HG03103 (cell line): ENCODE data around the gene COL4A2.
A peak's percentile ranks its signal among the peaks of the same experiment; 100 is the strongest.

Experiments used
- ATAC-seq: cut with Tn5 transposase; IDR thresholded peaks from one replicate; pipeline ENCODE4 v1.9.1; 2021; ENCODE audit warnings: low read depth; ENCODE audit not compliant: unreplicated experiment

COL4A2 gene

DNA sequence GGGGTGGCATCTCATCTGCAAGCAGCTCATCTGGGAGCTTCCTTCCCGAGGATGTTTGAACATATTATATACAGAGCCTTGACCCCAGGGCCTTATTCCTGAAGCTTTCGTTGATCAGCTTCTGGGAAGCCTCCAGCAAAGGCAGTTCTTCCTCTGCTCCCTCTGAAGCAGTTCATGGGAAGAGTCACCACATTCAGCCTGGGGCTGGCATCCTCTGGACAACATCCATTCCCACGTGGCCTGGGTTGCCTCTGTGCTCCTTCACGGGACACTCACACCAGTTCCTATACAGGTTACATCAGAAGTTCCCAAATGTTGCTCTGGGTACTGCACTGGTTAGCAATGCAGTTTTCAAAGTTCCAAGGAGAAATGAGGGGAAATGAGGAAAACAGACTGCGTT, 29.6 kb downstream of the COL4A2 start:
- no peak for ATAC-seq

DNA sequence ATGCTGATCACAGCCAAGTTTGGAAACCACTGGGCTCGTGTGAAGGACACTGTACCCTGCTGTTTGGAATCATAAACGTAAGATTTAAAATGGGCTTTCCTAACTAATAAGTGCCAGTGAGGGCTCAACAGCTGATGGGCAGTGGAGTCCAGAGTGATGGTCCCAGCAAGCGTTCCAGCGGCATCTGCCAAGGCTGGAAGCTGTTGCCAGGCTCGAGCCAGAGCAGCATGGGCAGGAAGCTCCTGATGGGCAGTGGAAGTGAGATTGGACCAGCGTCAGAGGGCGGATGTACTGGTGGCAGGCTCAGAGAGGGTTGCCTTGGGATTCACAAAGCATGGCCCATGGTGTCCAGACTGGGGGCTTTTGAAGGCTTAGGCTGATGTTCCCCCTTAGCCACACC, 30.2 kb downstream of the COL4A2 start:
- ATAC-seq: no peak

DNA sequence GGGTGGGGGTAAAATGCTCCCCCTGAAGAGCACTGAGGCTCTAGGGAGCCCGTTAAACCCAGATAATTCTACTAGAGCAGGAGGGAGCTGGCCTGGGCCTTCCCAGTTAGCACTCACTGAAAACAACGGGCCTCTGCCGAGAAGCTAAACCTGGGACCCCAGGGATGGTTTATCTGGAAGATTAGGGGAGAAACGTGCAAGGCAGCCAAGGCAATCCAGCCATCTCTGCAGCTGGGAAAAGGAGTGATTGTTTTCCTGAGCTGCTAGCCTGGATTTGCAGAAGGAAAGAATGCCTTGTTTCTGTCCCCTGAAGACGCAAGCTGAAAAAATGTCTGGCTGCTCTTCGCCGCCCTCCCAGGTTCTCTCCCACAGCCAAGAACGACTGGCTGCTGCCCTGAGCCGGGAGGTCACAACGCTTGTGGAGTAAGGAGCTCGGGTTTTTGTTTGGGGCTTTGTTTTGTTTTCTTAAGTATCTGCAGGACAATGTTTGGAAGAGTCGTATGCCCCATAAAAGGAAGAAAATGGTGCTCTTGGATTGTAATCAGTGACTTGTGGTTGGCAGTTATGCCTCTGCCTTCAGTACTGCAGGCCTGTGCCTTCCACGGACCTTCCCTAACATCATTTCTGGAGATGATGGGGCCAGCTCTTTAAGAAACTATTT, 31.5 kb downstream of the COL4A2 start:
- ATAC-seq: no peak

DNA sequence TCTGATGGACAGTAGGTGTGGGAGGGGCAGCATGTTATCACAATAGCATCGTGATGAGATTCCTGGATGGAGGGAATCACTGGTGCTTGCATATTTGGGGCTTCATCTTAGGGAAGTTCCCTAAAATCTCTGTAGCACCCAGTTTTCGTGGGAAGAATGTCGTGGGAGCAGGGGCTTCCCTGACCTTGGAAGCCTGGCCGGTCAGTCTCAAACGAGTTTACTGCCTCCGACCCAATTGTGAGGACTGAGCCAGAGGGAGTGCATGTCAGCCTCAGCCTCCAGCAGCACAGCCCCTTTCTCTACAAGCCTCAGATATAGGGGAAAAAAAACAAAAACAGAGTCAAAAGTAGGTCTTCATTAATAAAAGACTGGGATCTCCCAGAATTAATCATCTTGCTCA, 32.2 kb downstream of the COL4A2 start:
- ATAC-seq: no peak

DNA sequence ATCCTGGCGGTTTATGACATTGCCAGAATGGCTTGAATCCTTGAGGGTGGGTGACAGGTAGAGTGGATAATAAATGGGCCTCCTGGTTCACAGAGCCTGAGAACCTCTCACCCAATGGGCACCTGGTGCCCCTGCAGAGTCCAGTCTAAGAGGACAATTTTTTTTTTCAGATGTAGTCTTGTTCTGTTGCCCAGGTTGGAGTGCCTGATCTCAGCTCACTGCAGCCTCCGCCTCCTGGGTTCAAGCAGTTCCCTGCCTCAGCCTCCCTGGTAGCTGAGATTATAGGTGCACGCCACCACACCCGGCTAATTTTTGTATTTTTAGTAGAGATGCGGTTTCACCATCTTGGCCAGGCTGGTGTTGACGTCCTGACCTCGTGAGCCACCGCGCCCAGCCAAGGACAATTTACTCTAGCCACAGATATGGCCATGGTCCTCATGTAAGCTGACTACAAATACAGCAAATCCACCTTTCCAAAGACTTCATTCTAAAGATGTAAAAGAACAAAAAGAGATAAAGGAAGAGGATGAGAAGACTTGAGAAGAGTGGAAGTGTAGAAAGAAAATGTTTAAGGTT, 33.0 kb downstream of the COL4A2 start:
- no peak for ATAC-seq

DNA sequence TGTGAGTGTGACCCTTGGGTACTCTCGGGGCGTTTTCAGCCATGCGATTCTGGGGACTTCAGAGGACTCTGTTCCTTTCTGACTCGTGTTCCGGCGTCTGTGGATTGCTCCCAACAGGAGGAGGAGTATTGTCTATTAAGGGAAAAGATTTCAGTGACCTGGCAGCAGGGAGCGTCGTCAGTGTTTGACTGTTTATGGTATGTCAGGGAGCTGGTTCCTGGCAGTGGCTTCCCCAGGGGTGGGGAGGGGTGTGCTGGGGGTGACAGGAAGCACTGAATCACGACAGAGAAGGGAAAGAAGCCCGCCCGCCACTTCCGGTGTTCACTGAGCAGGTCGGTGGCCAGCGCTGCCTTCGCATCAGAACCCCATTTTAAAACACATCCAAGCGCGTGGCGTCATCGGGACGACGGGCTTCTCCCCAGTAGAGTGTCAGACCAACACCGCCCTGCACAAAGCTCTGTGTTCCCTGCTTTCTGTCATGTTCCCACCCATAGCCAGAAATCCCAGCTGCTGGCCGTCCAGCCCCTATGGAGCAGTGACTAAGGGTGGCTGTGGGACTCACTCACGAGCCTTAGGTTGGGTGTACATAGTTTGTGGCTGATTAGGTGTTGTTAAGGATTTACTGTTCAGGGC, 33.8 kb downstream of the COL4A2 start:
- peak; percentile 39 for ATAC-seq

DNA sequence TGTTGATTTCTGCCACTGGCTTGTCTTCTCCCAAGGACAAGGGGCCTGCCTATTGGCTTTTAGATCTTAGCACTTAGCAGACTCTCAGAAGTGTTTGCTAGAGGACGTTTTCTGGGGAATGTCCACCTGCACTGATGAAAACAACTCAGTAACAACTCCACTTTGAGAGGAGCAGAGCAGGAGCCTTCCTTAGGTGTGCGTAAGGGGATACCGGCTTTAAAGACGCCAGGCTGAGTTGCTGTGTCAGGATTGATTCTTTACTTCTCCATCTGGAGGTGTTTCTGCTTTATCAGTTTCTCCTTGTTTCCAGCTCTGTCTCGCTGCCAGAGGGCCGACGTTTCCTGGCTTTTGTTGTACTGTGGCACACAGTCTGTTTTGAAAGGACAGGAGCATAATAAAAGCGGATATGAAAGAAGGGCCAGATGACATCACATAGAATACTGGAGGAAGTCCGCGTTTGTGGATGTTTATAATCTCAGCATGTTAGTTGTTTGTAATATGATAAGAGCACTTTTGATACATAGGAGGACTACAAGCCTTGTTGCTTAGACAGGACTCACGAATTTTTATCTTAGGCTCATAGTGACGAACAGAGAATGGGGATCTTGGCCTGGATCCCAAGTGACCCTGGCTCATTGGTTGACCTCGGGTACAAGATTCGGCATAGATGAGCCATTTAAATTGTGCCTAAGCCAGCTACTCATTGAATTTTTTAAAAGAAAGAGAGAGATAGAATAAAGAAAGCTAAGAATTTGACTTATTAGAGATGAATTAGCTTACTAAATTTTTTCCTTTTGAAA, 34.6 kb downstream of the COL4A2 start:
- ATAC-seq: peak; percentile 51

DNA sequence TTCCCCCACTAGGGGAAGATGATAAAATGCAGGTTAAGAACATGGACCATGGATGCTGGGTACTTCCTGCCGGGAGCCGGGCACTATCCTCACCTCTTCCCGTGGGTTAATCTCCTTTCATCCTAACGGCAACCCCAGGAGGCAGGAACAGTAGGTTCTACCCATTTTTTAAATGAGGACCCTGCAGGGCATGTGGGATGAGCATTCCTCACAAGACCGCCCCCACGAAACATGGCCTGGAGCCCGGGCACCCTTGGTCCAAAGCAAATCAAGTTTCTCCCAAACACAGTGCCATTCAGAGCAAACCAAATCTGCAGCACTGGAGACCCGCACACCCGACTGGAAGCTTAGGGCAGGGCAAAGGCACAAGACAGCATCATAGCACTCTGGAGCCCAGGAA, 35.4 kb downstream of the COL4A2 start:
- ATAC-seq: no peak

DNA sequence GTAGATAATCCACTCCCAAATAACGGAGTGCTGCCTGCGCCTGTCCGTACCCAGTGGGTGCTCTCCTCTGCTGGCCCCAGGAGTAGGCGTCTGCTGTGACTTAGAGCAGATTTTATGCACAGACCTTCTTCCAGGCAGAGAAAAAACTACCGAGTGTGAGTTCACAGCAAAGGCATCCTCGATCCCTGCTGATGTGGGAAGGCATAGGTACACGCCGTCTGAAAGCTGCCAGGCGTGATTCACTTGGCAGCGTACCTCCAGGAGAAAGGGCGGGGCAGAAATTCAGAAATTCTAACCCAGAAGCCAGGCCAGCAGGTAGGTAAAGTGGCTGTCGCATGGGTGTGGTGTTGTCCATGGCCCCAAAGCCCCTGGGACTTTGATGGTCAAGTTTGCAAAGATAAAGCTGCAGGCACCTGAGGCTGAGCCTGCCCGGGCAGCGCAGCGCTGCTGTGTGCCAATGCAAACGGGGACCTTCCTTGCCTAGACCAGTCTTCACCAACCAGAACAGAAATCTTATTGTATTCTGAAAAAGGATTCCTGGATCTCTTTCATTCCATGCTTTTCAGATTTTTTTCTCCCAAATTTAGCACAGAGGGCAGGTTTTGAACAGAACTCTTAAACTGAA, 36.3 kb downstream of the COL4A2 start:
- no peak for ATAC-seq

DNA sequence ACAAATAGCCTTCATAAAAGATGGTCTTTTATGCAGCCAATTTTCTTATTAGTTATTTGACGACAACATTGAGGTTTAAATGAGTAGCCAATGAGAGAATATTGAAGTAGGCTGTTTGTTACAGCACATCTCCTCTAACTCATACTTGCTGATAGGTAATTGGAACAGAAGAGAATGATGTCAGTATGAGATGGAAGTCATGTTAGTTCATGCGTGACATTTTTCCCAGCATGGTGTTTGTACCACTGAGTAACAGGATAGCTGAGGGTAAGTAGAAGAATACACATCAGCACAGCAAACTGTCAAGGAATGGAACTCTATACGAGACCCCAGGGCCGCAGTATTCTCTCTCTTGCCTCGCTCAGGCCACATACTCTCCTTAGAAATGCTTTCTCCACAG, 37.2 kb downstream of the COL4A2 start:
- no peak for ATAC-seq

DNA sequence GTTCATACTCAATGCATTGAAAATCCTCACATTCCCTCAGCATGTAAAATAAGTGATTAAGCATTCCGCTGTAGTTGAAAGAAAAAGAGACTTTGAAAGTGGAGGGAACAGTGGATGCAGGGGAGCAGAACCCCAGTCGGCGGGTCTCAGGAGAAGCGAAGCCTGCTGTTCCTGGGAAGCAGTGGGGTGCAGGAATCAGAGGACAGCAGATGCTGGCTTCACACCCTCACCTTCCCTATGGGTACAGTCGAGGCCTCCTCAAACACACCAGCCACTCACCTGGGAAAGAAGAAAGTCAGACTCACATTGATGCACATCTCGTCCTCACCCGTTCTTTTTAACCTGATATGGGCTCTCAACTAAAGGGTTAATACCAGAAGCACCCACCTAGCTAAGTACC, 38.2 kb downstream of the COL4A2 start:
- no peak for ATAC-seq

DNA sequence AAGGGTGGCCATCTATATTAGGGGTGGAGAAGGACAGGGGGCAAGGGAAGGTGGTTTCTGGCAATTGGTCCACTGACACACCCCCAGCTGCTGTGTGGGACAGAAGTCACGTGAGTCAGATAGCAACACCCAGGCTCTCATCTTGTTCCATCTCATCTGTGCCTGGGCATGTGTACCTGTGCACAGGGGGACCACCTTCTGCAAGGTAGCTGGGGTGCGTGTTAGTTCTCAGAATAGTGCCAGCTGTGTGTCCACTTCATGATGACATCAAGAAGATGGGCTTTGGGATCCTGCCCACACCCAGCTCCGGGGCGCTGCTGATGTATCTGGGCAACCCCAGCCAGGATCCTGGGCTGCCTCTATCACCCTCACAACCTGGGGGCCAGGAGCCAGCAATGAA, 38.6 kb downstream of the COL4A2 start:
- ATAC-seq: no peak

DNA sequence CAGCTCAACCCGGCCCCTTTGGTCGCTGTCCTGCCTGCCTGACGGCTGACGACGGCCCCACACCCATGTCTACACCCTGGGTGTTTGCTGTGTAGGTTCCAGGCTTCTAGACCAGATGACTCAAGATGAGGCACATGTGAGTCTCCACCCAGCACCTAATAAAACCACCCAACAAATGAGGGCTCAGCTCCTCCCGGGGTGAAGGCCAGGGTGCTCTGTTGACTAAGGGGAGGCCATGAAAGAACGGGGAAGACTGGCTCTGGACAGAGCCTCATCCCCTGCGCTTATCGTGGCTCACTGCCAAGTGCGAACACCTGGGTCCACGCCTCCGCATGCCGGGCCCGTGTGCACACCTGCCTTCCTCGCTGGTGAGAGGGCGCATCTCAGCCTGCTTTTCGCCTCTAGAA, 39.6 kb downstream of the COL4A2 start:
- no peak for ATAC-seq

DNA sequence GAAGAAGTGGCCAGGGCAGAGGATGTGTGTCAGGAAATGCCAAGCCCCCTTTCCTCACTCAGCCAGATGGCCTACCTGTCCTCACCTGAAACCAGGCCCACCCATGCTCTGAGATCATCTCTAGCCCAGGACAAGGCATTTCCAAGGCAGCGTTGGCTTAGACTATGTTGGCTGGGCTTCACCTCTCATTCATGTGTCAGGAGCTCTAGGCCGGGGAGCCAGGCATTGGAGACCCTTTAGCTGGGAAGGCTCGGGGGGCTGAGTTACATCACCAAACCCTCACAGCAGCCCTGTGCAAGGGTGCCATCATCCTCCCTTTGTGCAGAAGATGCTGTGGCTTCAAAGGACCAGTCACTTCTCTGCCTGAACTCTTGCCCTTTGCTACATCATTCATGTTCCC, 40.0 kb downstream of the COL4A2 start:
- no peak for ATAC-seq

DNA sequence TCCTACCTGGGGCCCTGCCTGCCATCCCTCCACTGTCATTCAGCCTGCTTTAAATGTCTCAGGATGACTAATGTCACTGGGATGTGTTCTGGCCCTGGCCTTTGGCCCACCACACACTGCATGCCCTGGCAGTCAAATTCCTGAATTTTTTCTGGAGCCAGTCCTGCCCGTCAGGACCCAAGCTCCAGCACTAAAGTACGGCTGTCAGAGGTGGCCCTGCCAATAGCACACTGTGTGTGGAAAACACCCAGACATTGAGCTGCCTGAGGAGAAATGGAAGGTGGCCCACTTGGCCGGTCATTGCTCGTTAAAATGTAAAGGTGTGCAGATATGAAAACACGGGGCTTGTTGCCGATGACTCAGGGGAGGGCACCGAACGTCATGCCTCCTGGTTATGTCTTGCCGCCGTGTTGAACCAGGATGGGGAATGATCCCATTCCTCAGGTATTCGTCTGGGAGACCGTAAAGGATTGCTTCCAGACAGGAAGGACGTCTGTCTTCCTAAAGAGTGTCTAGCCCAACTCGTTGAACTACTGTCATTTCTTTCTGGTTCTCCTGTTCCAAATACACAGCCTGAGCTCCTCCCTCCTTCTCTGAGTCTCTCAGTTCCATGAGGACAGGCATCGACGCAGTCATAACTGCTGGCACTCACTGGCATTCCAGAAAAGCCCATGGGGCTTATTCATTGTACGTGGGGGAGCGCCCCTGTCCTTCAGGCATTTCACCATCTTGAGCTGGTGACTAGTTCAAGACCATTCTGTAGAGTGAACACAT, 40.6 kb downstream of the COL4A2 start:
- no peak for ATAC-seq

DNA sequence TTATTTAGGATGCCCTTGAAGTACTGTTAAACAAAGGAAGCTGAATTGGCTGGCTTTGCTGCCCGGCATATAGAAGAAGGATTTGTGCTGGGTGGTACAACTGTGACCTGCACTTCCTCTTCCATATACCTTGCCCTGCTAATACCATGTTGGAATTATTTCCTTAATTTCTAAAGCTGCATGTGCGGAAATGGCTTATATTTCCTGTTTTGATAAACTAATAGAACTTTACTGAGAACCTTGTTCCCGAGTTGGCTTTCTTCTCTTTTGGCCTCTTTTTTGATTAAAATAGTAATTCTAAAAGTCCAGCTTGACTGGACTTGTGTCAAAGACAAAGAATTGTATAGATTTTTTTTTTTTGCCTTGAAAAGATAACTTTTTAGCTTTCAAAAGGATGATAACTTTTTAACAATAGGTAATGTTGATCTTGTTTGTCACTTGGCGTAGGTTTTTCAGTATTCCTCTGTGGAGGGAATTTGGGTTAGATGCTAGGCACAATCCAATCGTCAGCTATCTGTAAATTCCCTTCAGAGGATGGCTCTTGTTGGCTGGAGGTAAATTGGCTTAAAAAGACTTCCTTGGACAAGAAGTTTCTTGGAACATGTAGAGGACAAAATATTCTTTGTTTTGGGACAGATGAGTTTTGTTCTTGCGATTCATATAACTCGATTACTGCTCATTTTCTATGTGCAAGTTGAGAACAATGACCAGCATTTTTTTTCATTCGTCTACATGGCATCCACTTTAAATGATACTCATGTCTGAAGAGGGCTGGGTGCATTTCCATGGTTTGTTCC, 41.4 kb downstream of the COL4A2 start:
- ATAC-seq: no peak

DNA sequence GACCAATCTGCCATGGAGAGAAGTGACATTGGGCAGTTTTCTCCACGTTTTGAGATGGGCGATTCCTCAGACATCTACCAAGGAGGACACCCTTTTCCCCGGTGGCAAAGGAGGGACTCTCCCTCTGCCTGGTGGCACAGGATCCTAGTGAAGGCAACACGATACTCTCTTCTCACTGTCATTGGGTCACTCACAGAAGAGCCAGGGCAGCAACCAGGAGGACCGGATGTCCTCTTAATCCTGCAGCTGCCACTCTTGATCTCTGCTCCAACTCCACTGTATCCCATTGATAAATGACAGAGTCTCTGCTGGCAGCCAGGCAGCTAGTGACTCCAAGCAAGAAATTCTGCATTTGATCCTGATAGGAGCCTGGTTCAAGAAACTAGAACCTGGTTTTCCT, 42.2 kb downstream of the COL4A2 start:
- no peak for ATAC-seq

DNA sequence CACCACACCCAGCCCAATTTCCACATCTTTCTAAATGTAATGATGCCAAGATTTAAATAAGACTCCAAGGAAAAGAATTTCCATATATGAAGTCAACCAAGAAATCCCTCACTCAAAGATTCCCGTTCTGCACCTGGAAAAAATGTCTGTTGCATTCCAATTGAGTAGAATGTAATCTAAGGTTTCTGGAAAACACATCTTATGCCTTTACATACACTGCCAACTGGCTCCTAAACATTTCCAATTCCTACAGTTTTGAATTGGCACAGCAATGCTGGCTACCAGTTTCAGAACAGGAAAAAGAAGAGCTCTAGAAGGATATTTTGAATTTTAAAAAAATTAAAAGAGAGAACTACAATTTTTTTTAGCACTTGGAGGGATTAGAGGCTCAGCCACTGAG, 43.0 kb downstream of the COL4A2 start:
- ATAC-seq: no peak

DNA sequence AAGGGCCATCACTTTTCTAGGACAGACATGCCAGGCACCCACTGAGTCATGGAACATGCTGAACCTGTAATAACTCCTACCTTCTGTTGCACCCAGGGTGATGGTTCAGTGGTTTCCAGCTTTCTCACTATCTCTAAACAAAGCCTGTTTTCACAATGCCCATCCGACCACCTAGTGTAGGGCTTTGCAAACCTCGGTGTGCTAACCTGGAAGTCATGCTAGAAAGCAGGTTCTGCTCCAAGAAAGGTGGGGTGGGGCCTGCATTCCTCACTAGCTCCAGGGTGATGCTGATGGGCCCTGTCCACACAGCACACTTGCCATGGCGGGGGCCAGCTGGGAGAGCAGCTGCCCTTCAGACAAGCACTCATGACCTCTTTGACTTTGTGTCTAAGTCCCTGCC, 43.4 kb downstream of the COL4A2 start:
- ATAC-seq: no peak
